A549 (cell line): ENCODE results near the gene ENTREP1. TPM values are rescaled to one million over a fixed set of nuclear protein-coding genes. Genes with fewer than 3 reads are reported as not detected.

Experiments used
- ATAC-seq, 2 experiments: fragments of 200-7000 bp in 1 of 2; fragments of >200 bp in 1 of 2; cut with Nextera tagmentation in 1 of 2; cut with Tn5 transposase in 1 of 2; 3 replicates each; pipeline versions ENCODE4 v1.8.0 to v1.9.1; 2018 to 2020; ENCODE audit warnings: mild to moderate bottlenecking in 1 of 2, moderate library complexity in 1 of 2
- CTCF ChIA-PET: fragments of 300-600 bp; sonication (Branson Sonifier 250); formaldehyde crosslinking; extraction: SDS; loops from one replicate; lab custom pipeline; 2021; ENCODE audit warnings: antibody characterized with exemption, inconsistent platforms; lab: Yijun Ruan, JAX
- POLR2A ChIA-PET: fragments of 350-600 bp; formaldehyde crosslinking; extraction: SDS; loops from one replicate; lab custom pipeline; 2021; ENCODE audit warnings: antibody characterized with exemption, inconsistent platforms; lab: Yijun Ruan, JAX
- DNase-seq, 2 experiments: peaks; one replicate each; pipeline versions ENCODE4 v3.0.0 to v3.0.0-alpha.2; 2011 to 2016; ENCODE audit warnings: low read depth in 1 of 2, low spot score in 1 of 2
- FAIRE-seq: peaks from 2 replicates; lab custom pipeline; 2011; peaks lifted over from hg19 to GRCh38; lab: Jason Lieb, UNC
- H3K27ac ChIP-seq, 2 experiments: fragments of >200 bp; sonication (Bioruptor Twin); formaldehyde crosslinking; 3 replicates each; pipeline ENCODE4 v1.5.1; 2016 to 2017
- H3K4me1 ChIP-seq: fragments of >200 bp; sonication (Bioruptor Twin); formaldehyde crosslinking; 3 replicates; pipeline ENCODE4 v1.6.1; 2016
- H3K4me2 ChIP-seq: fragments of >200 bp; sonication (Bioruptor Twin); formaldehyde crosslinking; 3 replicates; pipeline ENCODE4 v1.6.1; 2016
- H3K4me3 ChIP-seq: fragments of >200 bp; sonication (Bioruptor Twin); formaldehyde crosslinking; 3 replicates; pipeline ENCODE4 v1.5.1; 2016
- H3K9me3 ChIP-seq: fragments of >200 bp; sonication (Bioruptor Twin); formaldehyde crosslinking; 3 replicates; pipeline ENCODE4 v1.6.1; 2016
- CEBPB ChIP-seq, 2 experiments: fragments of >200 bp in 1 of 2; sonication (Bioruptor Twin) in 1 of 2; formaldehyde crosslinking in 1 of 2; IDR thresholded peaks; 2 replicates each; pipeline ENCODE4 v1.6.1; 2012 to 2016
- CHD2 ChIP-seq: fragments of 150-350 bp; IDR thresholded peaks from 2 replicates; pipeline ENCODE4 v1.6.1; 2014; ENCODE audit warnings: low read length; ENCODE audit not compliant: partially characterized antibody
- EHMT2 ChIP-seq: fragments of 200-600 bp; sonication (generic); IDR thresholded peaks from 2 replicates; pipeline ENCODE4 v1.6.1; 2016; ENCODE audit warnings: antibody characterized with exemption, low read depth, mild to moderate bottlenecking, moderate library complexity
- FOSL2 ChIP-seq, 2 experiments: fragments of 450-650 bp in 1 of 2; fragments of >200 bp in 1 of 2; sonication (Bioruptor Twin) in 1 of 2; formaldehyde crosslinking; IDR thresholded peaks; 2 replicates each; pipeline versions ENCODE4 v1.5.0 to v1.6.1; 2016 to 2020; ENCODE audit warnings: mild to moderate bottlenecking in 1 of 2, moderate library complexity in 1 of 2
- FOXS1 ChIP-seq: fragments of 250-450 bp; sonication (Bioruptor Pico); IDR thresholded peaks from 2 replicates; pipeline ENCODE4 v1.5.0; 2020; ENCODE audit warnings: mild to moderate bottlenecking, moderate library complexity
- GATA3 ChIP-seq: IDR thresholded peaks from 2 replicates; pipeline ENCODE4 v1.6.1; 2012; ENCODE audit warnings: borderline replicate concordance
- HEYL ChIP-seq: fragments of 250-450 bp; sonication (Bioruptor Pico); IDR thresholded peaks from 2 replicates; pipeline ENCODE4 v1.8.0; 2021; ENCODE audit warnings: mild to moderate bottlenecking, moderate library complexity
- HOXB5 ChIP-seq: fragments of 250-450 bp; sonication (Bioruptor Pico); IDR thresholded peaks from 2 replicates; pipeline ENCODE4 v1.5.0; 2020; ENCODE audit warnings: mild to moderate bottlenecking, moderate library complexity
- KDM1A ChIP-seq: fragments of 200-600 bp; sonication (generic); IDR thresholded peaks from 2 replicates; pipeline ENCODE4 v1.6.1; 2016; ENCODE audit warnings: low read depth, mild to moderate bottlenecking
- MAFK ChIP-seq: fragments of 450-650 bp; IDR thresholded peaks from 2 replicates; pipeline ENCODE4 v1.6.1; 2014; ENCODE audit not compliant: partially characterized antibody
- MAZ ChIP-seq: fragments of 150-350 bp; IDR thresholded peaks from 2 replicates; pipeline ENCODE4 v1.6.1; 2014; ENCODE audit warnings: antibody characterized with exemption, low read depth, low read length, borderline replicate concordance
- NFE2L2 ChIP-seq: fragments of 150-350 bp; conservative IDR thresholded peaks from 2 replicates; pipeline ENCODE4 v1.6.1; 2014; ENCODE audit warnings: low read length
- PHF8 ChIP-seq: fragments of 200-600 bp; sonication (generic); IDR thresholded peaks from 2 replicates; pipeline ENCODE4 v1.6.1; 2016; ENCODE audit warnings: low read depth, mild to moderate bottlenecking, antibody characterized with exemption, moderate library complexity, borderline replicate concordance
- POLR2AphosphoS2 ChIP-seq: conservative IDR thresholded peaks from 2 replicates; pipeline ENCODE4 v1.6.1; 2012; ENCODE audit warnings: low read length, improper control_type of control experiment, inconsistent platforms
- RAD21 ChIP-seq, 2 experiments: fragments of >200 bp in 1 of 2; sonication (Bioruptor Twin) in 1 of 2; formaldehyde crosslinking in 1 of 2; IDR thresholded peaks in 1 of 2; conservative IDR thresholded peaks in 1 of 2; 2 replicates in 1 of 2; 3 replicates in 1 of 2; pipeline ENCODE4 v1.6.1; 2012 to 2018; ENCODE audit warnings: inconsistent platforms in 1 of 2
- RARB ChIP-seq: fragments of 250-450 bp; sonication (Bioruptor Pico); IDR thresholded peaks from 2 replicates; pipeline ENCODE4 v1.8.0; 2021; ENCODE audit warnings: mild to moderate bottlenecking, moderate library complexity
- RCOR1 ChIP-seq: fragments of 150-350 bp; IDR thresholded peaks from 2 replicates; pipeline ENCODE4 v1.6.1; 2014; ENCODE audit warnings: antibody characterized with exemption, low read length, low read depth
- SREBF2 ChIP-seq: fragments of 450-650 bp; IDR thresholded peaks from 2 replicates; pipeline ENCODE4 v1.6.1; 2014; ENCODE audit warnings: mild to moderate bottlenecking, moderate library complexity
- TP53 ChIP-seq: fragments of 250-450 bp; sonication (Bioruptor Pico); IDR thresholded peaks from 2 replicates; pipeline ENCODE4 v1.5.0; 2021; ENCODE audit warnings: mild to moderate bottlenecking, moderate library complexity
- ZSCAN20 ChIP-seq: fragments of 250-450 bp; sonication (Bioruptor Pico); IDR thresholded peaks from 2 replicates; pipeline ENCODE4 v1.8.0; 2022; ENCODE audit warnings: mild to moderate bottlenecking, moderate library complexity
- WGBS: methylation state at CpG from one replicate; pipeline ENCODE4 v1.1.6; 2017; ENCODE audit errors: missing lambda C conversion rate; 5-methylcytosine and 5-hydroxymethylcytosine counted together
- polyA plus RNA-seq, 4 experiments: library from polyadenylated mRNA; depleted of rRNA in 3 of 4; stranded (reverse); fragments of >200 nt; fragmentation: RNase III in 1 of 4; extraction: RNeasy Plus Mini Kit Qiagen cat#74134 plus additional on column Dnase treatment in 1 of 4; gene quantifications; 2 replicates in 3 of 4; 3 replicates in 1 of 4; pipeline ENCODE4 v1.2.3, GENCODE V29; 2011 to 2017
- TF ChIP-seq, protein P1 (sequence below): fragments of 450-650 bp; IDR thresholded peaks from 2 replicates; pipeline ENCODE4 v1.6.1; 2014; ENCODE audit warnings: antibody characterized with exemption
- TF ChIP-seq, protein P2 (sequence below): fragments of >200 bp; sonication (Bioruptor Twin); formaldehyde crosslinking; IDR thresholded peaks from 2 replicates; pipeline ENCODE4 v1.6.1; 2016
- TF ChIP-seq, protein P3 (sequence below): IDR thresholded peaks from 2 replicates; pipeline ENCODE4 v1.6.1; 2012
- TF ChIP-seq, protein P4 (sequence below): fragments of 250-450 bp; sonication (Bioruptor Pico); IDR thresholded peaks from 2 replicates; pipeline ENCODE4 v1.5.0; 2020; ENCODE audit warnings: low read depth, mild to moderate bottlenecking, moderate library complexity
- TF ChIP-seq, protein P5 (sequence below): fragments of >200 bp; sonication (Bioruptor Twin); formaldehyde crosslinking; IDR thresholded peaks from 3 replicates; pipeline ENCODE4 v1.6.1; 2016
- TF ChIP-seq, protein P6 (sequence below): IDR thresholded peaks from 2 replicates; pipeline ENCODE4 v1.6.1; 2012
- TF ChIP-seq, protein P7 (sequence below): fragments of 150-350 bp; IDR thresholded peaks from 2 replicates; pipeline ENCODE4 v1.6.1; 2014; ENCODE audit warnings: low read depth, mild to moderate bottlenecking, low read length

ENTREP1 gene
- polyA plus RNA-seq, 2 of the 4 experiments (the other 2 are of a cell fraction): 0.03 to 0.09 TPM

DNA sequence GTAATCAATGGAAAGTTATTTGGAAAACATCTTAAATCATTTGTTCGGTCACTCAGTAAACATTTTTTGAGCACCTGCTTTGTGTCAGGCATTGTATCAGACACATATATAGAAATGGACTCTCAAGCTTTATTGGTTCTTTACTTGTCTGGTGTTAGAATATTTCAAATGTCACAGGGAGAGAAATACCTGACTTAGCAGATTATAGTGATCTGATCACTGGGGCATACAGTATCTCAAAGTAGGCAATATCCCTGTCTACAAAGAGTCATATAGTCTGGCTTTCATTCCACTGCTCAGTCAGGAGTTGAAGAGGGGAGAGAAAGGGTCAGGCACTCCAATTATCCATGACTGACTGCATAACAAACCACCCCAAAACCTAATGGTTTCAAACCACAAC is 30.2 kb downstream of the ENTREP1 start:
- CTCF ChIA-PET: no interaction called here
- 90% methylated on average over 1 of the region's 1 CpG for WGBS

DNA sequence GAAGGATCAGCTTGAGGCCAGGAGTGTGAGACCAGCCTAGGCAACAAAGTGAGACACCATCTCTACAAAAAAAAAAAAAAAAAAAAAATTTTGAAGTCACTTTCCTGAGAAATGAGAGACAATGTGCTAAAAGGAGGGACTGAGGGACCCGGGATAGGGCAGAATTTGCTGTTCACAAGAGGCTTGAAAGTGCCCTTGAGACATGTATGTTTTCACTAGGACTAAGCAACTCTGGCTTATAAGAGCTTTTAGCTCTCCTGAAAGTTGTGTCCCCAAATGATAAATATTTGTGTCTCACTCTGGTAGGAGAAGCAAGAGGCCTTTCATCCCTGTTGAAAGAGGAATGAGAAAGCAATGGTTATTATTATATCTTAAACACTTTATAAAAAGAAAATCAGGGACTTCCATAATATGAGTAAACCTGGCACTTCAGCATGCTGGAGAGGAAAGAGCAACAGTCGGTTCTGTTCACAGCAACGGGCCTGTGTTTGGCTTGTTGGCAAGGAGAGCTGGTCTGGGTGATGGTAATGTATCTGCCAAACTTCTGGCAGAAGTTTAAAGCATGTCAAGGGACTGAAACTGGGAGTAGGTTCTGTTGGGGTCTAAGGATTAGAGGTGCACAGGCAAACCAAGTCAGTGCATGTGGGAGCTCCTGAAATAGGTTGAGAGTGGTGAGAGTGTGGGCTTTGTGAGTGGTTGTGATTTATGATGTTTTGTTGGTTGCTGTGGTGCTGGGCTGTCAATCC is 32.2 kb downstream of the ENTREP1 start:
- FAIRE-seq (no peak), DNase-seq (no peak), ATAC-seq (no peak)
- Histone ChIP-seq H3K4me2 (no peak overlapping the region), H3K4me1 (no peaks in the 10 kb centered on the region), H3K9me3 (no peaks in the 10 kb centered on the region), H3K27ac (no peak overlapping the region), H3K4me3 (no peak overlapping the region)
- CTCF ChIA-PET: no interaction called here
- WGBS: 5% methylated on average over 3 of the region's 3 CpGs
- POLR2A ChIA-PET: no interaction called here
- TF ChIP-seq POLR2AphosphoS2 (no peak), RCOR1 (no peak), ZSCAN20 (CRISPR knock-in tag) (no peak), KDM1A (no peak), MAZ (no peak), CHD2 (no peak), RARB (CRISPR knock-in tag) (no peak), EHMT2 (no peak), HOXB5 (CRISPR knock-in tag) (no peak)
- TF ChIP-seq, protein P1, sequence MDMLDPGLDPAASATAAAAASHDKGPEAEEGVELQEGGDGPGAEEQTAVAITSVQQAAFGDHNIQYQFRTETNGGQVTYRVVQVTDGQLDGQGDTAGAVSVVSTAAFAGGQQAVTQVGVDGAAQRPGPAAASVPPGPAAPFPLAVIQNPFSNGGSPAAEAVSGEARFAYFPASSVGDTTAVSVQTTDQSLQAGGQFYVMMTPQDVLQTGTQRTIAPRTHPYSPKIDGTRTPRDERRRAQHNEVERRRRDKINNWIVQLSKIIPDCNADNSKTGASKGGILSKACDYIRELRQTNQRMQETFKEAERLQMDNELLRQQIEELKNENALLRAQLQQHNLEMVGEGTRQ: no peak
- TF ChIP-seq, protein P2, sequence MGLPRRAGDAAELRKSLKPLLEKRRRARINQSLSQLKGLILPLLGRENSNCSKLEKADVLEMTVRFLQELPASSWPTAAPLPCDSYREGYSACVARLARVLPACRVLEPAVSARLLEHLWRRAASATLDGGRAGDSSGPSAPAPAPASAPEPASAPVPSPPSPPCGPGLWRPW: no peak
- TF ChIP-seq, protein P3, sequence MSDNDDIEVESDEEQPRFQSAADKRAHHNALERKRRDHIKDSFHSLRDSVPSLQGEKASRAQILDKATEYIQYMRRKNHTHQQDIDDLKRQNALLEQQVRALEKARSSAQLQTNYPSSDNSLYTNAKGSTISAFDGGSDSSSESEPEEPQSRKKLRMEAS: no peak

More for the DNA sequence above, 30.2 kb downstream of the ENTREP1 start:
- Histone ChIP-seq H3K4me3 (no peak overlapping the region), H3K4me2 (no peak overlapping the region), H3K4me1 (no peaks in the 10 kb centered on the region), H3K9me3 (no peaks in the 10 kb centered on the region), H3K27ac (no peak overlapping the region)
- no peak for FAIRE-seq
- no peak for DNase-seq
- POLR2A ChIA-PET: no interaction called here
- TF ChIP-seq, protein P4, sequence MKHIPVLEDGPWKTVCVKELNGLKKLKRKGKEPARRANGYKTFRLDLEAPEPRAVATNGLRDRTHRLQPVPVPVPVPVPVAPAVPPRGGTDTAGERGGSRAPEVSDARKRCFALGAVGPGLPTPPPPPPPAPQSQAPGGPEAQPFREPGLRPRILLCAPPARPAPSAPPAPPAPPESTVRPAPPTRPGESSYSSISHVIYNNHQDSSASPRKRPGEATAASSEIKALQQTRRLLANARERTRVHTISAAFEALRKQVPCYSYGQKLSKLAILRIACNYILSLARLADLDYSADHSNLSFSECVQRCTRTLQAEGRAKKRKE (CRISPR knock-in tag): no peak
- TF ChIP-seq MAFK: peak; percentile 68
- ATAC-seq: no peak

DNA sequence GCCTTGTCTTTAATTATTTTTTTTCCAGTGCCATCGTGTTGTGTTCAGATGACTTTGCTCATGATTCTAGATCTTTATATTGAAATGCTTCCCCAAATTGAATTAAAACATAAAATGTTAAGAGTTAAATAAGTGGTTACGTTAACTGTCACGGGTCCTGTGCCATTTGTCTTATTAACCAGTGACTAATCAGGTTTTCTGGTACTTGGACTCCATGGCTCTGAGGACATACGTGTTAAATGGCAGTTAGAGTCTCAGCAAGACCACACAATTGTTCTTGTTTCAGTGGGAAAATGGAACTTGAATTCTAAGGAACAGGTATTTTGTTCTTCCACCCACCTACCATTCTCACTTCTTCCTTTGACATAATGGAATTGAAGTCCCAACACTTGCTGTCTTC is 32.8 kb downstream of the ENTREP1 start:
- no peak for FAIRE-seq
- CTCF ChIA-PET: no interaction called here
- no peak overlapping the region for H3K4me2 ChIP-seq
- WGBS: 37% methylated on average over 4 of the region's 4 CpGs
- no peaks in the 10 kb centered on the region for H3K9me3 ChIP-seq
- DNase-seq: no peak
- POLR2A ChIA-PET: no interaction called here
- H3K4me1 ChIP-seq: no peaks in the 10 kb centered on the region
- no peak overlapping the region for H3K27ac ChIP-seq
- ATAC-seq: no peak
- no peak overlapping the region for H3K4me3 ChIP-seq
- no peak for TF ChIP-seq FOSL2 (IDR thresholded peaks at IDR 0.05)
- no peak for TF ChIP-seq FOSL2 (CRISPR knock-in tag; IDR thresholded peaks at IDR 0.05)
- TF ChIP-seq PHF8: no peak
- TF ChIP-seq TP53 (CRISPR knock-in tag): no peak
- TF ChIP-seq SREBF2: no peak
- TF ChIP-seq, protein P5, sequence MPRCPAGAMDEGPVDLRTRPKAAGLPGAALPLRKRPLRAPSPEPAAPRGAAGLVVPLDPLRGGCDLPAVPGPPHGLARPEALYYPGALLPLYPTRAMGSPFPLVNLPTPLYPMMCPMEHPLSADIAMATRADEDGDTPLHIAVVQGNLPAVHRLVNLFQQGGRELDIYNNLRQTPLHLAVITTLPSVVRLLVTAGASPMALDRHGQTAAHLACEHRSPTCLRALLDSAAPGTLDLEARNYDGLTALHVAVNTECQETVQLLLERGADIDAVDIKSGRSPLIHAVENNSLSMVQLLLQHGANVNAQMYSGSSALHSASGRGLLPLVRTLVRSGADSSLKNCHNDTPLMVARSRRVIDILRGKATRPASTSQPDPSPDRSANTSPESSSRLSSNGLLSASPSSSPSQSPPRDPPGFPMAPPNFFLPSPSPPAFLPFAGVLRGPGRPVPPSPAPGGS: no peak
- no peak for TF ChIP-seq GATA3
- no peak for TF ChIP-seq HEYL (CRISPR knock-in tag)
- TF ChIP-seq RAD21 (conservative IDR thresholded peaks at IDR 0.05 in 1 of 2, IDR thresholded peaks at IDR 0.05 in 1 of 2): no peak
- no peak for TF ChIP-seq MAFK
- TF ChIP-seq, protein P6, sequence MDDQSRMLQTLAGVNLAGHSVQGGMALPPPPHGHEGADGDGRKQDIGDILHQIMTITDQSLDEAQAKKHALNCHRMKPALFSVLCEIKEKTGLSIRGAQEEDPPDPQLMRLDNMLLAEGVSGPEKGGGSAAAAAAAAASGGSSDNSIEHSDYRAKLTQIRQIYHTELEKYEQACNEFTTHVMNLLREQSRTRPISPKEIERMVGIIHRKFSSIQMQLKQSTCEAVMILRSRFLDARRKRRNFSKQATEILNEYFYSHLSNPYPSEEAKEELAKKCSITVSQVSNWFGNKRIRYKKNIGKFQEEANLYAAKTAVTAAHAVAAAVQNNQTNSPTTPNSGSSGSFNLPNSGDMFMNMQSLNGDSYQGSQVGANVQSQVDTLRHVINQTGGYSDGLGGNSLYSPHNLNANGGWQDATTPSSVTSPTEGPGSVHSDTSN: no peak
- TF ChIP-seq, protein P3: no peak
- TF ChIP-seq, protein P7, sequence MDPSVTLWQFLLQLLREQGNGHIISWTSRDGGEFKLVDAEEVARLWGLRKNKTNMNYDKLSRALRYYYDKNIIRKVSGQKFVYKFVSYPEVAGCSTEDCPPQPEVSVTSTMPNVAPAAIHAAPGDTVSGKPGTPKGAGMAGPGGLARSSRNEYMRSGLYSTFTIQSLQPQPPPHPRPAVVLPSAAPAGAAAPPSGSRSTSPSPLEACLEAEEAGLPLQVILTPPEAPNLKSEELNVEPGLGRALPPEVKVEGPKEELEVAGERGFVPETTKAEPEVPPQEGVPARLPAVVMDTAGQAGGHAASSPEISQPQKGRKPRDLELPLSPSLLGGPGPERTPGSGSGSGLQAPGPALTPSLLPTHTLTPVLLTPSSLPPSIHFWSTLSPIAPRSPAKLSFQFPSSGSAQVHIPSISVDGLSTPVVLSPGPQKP: no peak
- no peak for TF ChIP-seq NFE2L2
- no peak for TF ChIP-seq CEBPB (IDR thresholded peaks at IDR 0.05)
- no peak for TF ChIP-seq POLR2AphosphoS2
- no peak for TF ChIP-seq FOXS1 (CRISPR knock-in tag)
